ENCODE data around the gene RPE.

Gene RPE

GRCh38 chr2:210002158-210003157 is at the start of gene RPE:
Gene RPE, plus strand, starts transcription at chr2:210002638. Its CDS starts 24 bp downstream, at chr2:210002662.
- peak; percentile 95 for DNase-seq (ENCODE audit: low spot score)

GRCh38 chr2:209956271-209956670 is 46.2 kb upstream of the RPE start:
- no peak for DNase-seq (ENCODE audit: low spot score)

DNA sequence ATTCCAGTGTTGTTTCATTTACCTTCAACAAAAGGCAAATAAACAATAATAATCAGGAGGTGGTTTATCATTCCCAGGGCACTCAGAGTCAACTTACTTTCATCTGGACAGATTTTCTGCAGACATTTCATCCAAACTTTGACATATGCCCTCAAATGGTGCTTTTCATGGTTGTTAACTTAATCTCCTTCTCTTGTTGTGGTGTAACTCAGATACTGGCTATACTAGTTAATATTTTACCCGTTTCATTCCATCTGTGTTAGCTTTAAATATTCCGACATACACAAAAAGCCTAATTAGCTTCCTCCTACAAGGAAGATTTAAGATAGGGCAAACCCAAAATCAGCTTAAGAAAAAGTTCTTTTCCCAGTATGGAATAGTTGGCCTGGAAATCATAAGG is 44.4 kb upstream of the RPE start:
- no peak for DNase-seq (ENCODE audit: low spot score)

- no peak for DNase-seq (ENCODE audit: low spot score)
These were observed 42.4 kb upstream of the RPE start for GRCh38 chr2:209960045-209960444.

DNA sequence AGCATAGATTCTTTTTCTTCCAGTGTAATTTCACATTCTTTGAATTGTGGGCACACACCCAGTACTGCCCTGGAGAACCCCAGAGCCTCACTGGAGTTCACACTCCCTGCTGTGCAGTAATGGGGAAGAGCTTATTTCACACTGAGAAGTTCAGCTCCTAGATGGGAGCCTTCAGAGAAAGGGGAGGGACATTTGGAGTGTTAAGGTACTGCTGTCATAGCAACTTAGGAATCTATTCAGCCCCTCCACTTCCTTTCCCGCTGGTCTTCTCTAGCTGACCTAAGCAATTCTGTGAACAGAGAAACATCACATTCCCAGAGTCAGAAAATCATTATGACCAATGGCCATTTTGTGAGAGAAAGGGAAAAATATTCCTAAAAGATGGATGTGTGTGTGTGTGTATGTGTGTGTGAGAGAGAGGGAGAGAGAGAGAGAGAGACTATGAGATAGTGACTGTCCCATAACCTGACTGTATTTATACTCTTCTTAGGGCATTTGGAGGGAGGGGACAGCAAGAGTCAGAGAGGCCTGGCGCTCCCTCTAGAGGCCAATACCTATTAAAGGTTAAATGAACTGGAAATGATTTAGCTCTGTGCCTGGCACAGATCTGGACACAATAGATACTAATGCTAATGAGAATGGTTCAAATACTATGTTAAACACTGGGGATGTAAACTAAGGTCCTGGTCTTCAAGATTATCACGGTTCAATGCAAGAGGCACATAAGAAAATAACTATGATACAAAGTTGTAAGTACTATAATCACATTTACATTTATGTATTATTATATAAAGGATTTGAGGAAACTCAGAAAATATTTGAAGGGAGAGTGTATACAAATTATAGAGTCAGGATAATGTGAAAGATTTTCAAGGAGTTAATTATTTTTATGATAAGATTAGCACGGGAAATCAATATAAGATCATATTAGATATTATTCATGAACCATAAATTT is 41.5 kb upstream of the RPE start:
- peak; percentile 65 for DNase-seq (ENCODE audit: low spot score)

GRCh38 chr2:209965723-209966122 is 36.7 kb upstream of the RPE start:
- no peak for DNase-seq (ENCODE audit: low spot score)

GRCh38 chr2:209969692-209970091 is 32.7 kb upstream of the RPE start:
- no peak for DNase-seq (ENCODE audit: low spot score)

DNA sequence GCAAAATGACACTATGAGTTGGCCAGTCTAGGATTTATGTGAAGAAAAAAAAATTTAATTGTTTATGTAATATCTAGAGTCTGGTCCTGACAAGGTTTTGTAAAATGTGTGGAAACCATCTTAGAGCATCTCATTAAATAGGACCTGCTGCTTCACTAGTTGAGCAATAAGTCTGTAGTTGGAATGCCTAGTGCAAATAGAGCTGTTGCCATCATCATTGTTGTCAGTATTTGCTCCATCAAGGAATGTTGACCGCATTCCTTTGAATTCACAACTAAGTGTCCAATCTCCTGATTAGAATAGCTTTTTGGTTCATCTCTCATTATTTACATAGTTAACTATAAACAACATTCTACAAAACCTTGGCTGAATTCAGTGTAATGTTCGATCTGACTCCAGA is 32.2 kb upstream of the RPE start:
- DNase-seq (ENCODE audit: low spot score): no peak

DNA sequence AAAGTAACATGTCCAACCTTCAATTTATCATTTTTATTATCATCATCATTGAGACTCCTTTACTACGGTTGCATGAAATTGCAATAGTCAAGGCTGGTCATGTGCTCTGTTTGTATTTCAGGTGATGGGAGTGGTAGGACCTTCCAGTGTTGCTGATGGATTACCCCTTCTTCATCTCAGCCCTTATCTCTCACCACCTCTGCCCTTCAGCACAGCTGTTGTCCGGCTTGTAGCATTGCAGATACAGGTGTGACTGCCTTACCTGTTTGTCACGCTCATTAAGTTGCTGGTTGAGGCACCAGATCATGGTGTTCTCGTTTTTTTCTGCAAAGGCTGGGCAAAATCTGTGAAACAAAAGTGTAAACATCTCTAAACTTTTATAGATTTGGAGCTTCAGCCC is 31.7 kb upstream of the RPE start:
- DNase-seq (ENCODE audit: low spot score): no peak

DNA sequence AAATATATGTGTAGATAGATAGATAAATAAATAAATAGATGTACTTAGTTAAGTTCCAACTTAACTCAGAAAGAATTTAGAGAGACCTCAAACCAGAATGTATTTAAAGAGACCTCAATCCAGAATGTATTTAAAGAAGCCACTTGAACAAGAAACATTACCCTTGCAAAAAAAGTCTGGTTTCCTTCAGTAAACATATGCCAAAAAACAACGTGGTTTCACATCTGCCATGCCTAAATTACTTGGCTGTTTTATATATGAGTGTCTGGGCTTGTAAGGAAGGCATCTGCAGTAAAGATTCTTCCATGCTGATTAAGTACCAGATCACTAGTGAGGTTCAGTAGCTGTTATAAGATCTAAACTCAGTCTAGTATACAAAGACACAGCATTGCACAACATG is 29.1 kb upstream of the RPE start:
- no peak for DNase-seq (ENCODE audit: low spot score)

- DNase-seq (ENCODE audit: low spot score): no peak
These were observed 27.9 kb upstream of the RPE start for GRCh38 chr2:209974576-209974975.

GRCh38 chr2:209976698-209977385 is 25.6 kb upstream of the RPE start:
- DNase-seq (ENCODE audit: low spot score): no peak

- no peak for DNase-seq (ENCODE audit: low spot score)
These were observed 24.8 kb upstream of the RPE start for GRCh38 chr2:209977386-209978239.

- DNase-seq (ENCODE audit: low spot score): no peak
These were observed 18.1 kb upstream of the RPE start for GRCh38 chr2:209984291-209984690.

- no peak for DNase-seq (ENCODE audit: low spot score)
These were observed 16.6 kb upstream of the RPE start for GRCh38 chr2:209985874-209986273.

DNA sequence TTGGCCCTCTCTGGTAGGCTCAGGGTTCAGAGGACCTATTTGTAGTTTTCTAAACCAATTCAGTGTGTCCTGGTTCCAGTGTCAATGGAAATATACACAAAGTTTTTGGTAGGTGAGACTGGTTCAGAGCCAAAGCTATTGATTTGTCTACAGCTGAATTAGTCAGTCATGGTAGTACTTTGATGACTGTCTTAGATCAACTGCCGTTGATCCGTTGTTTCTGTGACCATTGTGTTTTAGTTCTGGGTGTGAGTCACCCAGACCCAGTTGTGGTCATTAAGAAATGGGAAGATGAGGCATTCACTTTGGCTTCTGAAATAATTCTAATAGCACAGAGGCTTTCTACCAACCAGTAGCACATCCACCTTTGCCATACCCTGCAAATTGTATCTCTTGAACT is 16.0 kb upstream of the RPE start:
- DNase-seq (ENCODE audit: low spot score): no peak

GRCh38 chr2:209988010-209988409 is 14.4 kb upstream of the RPE start:
- DNase-seq (ENCODE audit: low spot score): no peak

DNA sequence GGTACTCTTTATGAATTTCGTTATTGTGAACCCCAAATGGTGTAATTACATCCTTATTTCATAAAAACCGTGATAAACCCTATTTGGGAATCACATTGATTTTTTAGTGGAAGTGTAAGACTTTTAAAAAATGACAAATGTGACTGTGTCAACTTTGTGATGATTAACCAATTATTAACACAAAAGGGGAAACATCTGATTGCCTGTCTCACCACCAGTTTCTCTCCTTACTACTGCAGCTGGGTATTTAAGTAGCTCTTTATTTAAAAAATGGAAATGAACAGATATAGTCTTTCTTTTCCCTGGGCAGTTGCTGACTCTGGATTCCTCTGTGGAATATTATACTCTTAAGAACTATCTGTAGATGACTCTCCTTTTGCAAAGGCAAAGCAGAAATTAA is 11.6 kb upstream of the RPE start:
- no peak for DNase-seq (ENCODE audit: low spot score)

DNA sequence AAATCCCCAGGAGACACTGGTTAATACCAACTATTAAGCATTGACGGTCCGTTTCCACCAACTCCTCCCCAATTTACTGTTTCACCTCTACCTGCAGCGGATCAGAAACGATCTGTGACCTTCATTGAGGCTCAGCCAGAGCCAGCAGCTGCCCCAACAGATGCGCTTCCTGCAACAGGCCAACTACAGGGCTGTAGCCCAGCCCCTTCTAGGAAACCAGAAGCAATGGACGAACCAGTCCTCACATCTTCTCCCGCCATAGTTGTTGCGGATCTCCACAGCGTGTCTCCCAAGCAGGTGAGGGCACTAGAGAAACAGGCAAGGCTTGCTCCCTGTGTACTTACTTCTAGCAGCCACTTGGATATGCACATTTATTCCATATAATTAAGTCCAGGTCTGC is 8.5 kb upstream of the RPE start:
- DNase-seq (ENCODE audit: low spot score): no peak

- DNase-seq (ENCODE audit: low spot score): no peak
These were observed 3.8 kb upstream of the RPE start for GRCh38 chr2:209998596-209998995.
